Spleen (tissue), 7 donors: ENCODE results near the gene LGR6.

Source experiments
- POLR2A ChIP-seq, 3 donors: fragments of 450-650 bp; IDR thresholded peaks; one replicate each; pipeline ENCODE4 v1.5.1; 2017; ENCODE audit warnings: antibody characterized with exemption in 3 of 3, mild to moderate bottlenecking in 1 of 3
- POLR2AphosphoS5 ChIP-seq, 3 donors: sonication (generic); formaldehyde crosslinking; IDR thresholded peaks; one replicate each; pipeline ENCODE4 v1.5.1; 2017; ENCODE audit warnings: antibody characterized with exemption in 3 of 3
- TF ChIP-seq, protein P1 (sequence below), 11 experiments: fragments of 200-600 bp in 7 of 11; fragments of 450-650 bp in 4 of 11; sonication (generic) in 4 of 11; IDR thresholded peaks in 8 of 11; conservative IDR thresholded peaks in 3 of 11; 1 replicate in 7 of 11; 2 replicates in 4 of 11; pipeline versions ENCODE4 v1.4.0 to v1.8.0; 2016 to 2021; ENCODE audit warnings: antibody characterized with exemption in 11 of 11, inconsistent platforms in 4 of 11, mild to moderate bottlenecking in 1 of 11
- donor health status: DM: no; HTN: no; CAD: no; lungs with moderate emphysema.
- donor health status: DM: no; HTN: no; CAD: no.
- donor health status: DM: no; HTN: no; CAD: no.

DNA sequence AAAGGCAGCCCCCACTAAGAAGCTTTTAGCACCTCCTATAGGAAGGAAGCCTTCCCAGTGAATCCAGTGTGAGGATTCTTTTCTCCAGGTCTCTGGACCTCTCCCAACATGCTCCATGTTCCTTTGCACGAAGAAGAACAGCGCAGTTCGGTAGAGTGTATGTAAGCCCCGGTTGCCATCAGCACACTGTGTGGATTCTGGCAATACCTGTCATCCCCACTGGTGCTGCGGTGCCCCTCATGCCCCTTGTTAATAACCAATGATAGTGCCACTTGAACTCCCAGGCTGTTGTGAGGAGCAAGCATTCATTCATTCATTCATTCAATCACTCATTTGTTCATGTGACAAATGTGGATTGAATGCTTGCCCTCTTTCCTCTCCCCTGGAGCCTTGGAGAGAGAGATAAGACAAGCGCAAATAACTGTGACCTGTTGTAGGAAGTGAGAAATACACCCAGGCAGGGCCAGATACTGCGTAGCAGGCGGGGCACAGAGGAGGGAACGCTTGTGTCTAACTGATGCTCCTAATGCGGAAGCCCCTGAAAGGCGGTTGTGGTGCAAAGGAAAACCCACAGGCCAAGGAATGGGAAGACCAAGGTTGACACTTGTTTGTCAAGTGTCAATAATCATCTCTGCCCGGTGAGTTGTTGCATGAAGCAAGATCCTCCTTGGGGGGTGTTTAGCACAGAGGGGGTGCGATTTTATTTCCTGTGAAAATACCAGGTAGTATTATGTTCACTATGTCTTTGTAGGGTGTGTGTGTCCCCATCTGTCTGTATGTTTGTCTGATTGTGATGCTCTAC, 9.8 kb downstream of the LGR6 start:
- no peak for TF ChIP-seq POLR2A (IDR thresholded peaks at IDR 0.05)
- no peak for TF ChIP-seq POLR2AphosphoS5 (IDR thresholded peaks at IDR 0.05)
- TF ChIP-seq, protein P1, sequence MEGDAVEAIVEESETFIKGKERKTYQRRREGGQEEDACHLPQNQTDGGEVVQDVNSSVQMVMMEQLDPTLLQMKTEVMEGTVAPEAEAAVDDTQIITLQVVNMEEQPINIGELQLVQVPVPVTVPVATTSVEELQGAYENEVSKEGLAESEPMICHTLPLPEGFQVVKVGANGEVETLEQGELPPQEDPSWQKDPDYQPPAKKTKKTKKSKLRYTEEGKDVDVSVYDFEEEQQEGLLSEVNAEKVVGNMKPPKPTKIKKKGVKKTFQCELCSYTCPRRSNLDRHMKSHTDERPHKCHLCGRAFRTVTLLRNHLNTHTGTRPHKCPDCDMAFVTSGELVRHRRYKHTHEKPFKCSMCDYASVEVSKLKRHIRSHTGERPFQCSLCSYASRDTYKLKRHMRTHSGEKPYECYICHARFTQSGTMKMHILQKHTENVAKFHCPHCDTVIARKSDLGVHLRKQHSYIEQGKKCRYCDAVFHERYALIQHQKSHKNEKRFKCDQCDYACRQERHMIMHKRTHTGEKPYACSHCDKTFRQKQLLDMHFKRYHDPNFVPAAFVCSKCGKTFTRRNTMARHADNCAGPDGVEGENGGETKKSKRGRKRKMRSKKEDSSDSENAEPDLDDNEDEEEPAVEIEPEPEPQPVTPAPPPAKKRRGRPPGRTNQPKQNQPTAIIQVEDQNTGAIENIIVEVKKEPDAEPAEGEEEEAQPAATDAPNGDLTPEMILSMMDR (IDR thresholded peaks at IDR 0.05 in 8 of 11, conservative IDR thresholded peaks at IDR 0.05 in 3 of 11), result no peak
